ENCODE measurements around the gene PUM1. TPM values are rescaled to one million over a fixed set of nuclear protein-coding genes. Genes with fewer than 3 reads are reported as not detected.

Gene PUM1
- total and polyA plus RNA-seq, 2 of the 8 experiments (the other 6 are each of a cell fraction or from before 2014, with no cell fraction given) = 122 to 177 TPM

DNA sequence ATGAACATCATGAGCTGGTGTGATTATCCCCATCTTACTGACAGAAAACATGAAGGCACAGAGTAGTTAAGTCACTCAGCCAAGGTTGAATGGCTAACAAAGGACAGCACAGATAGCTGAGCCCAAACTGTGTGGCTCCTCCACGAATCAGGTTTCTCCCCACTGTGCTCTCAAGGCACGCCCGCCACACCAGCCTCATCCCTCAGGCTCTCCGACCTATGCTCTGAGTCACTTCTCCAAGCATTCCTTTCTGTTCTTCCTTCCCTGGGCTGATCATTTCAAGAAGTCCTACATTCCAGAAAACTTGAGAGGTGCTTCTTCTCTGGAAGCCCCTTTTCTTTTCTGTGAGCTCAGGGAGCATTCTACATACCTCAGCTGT, 131.7 kb downstream of the PUM1 start:
- H3K23ac ChIP-seq (ENCODE audit: insufficient read length) = no peak overlapping the region
- peaks cover 13 to 55% (median 34%) of the 10 kb centered on the region in 4 experiments; a peak in 7 of 8 replicates for H3K36me3 ChIP-seq (ENCODE audit: control insufficient read depth in 2 of 4, insufficient read depth in 4 of 4, low read length in 3 of 4)
- no peak overlapping the region for H3K9ac ChIP-seq (replicated peaks in 1 of 4; ENCODE audit: extremely low read depth in 1 of 4, low read depth in 3 of 4, low read length in 3 of 4)
- CTCF ChIA-PET (ENCODE audit: partially characterized antibody) = interaction anchor here (0.5 to 27.2 kb wide), 5 partner anchors 20 to 1826 kb away, joined by 3 to 1519 read pairs (median 4); no protein-coding TSS in a partner anchor
- no peaks in the 10 kb centered on the region for H3K27me3 ChIP-seq (replicated peaks in 1 of 4; ENCODE audit: control insufficient read depth in 3 of 4, extremely low read depth in 1 of 4, insufficient read depth in 3 of 4, low read length in 3 of 4)
- no peak overlapping the region for H2BK5ac ChIP-seq (ENCODE audit: low read depth, low read length)
- H3K9me3 ChIP-seq (ENCODE audit: insufficient read depth in 2 of 2, low read depth in 1 of 2, low read length in 1 of 2) = no peaks in the 10 kb centered on the region
- no peak overlapping the region for H2BK12ac ChIP-seq (ENCODE audit: low read depth, low read length)
- no peak overlapping the region for H4K5ac ChIP-seq (ENCODE audit: insufficient read length, low read depth, low read length)
- no peak overlapping the region for H2AK5ac ChIP-seq (ENCODE audit: low read depth, low read length)
- no peak overlapping the region for H2BK15ac ChIP-seq (ENCODE audit: low read length)
- no peak overlapping the region for H4K8ac ChIP-seq (ENCODE audit: extremely low read depth, insufficient read depth, low read length)
- H3K23me2 ChIP-seq (ENCODE audit: low read depth, low read length) = no peaks in the 10 kb centered on the region
- no peak overlapping the region for H2BK20ac ChIP-seq (ENCODE audit: low read length)
- H3K4me2 ChIP-seq (ENCODE audit: insufficient read depth in 1 of 2, low read depth in 2 of 2, low read length in 2 of 2) = no peak overlapping the region
- DNase-seq (ENCODE audit: low read depth in 1 of 2, low spot score in 2 of 2) (no peak), FAIRE-seq (no peak)
- H3K4me1 ChIP-seq (replicated peaks in 1 of 4; ENCODE audit: control insufficient read depth in 3 of 4, insufficient read depth in 4 of 4, low read length in 3 of 4) = no peaks in the 10 kb centered on the region
- H3K14ac ChIP-seq (ENCODE audit: insufficient read length) = no peak overlapping the region
- H2AFZ ChIP-seq (ENCODE audit: low read length) = no peak overlapping the region
- peaks cover 4 to 9% of the 10 kb centered on the region in 2 experiments for H4K20me1 ChIP-seq (replicated peaks in 1 of 2; ENCODE audit: control insufficient read depth in 1 of 2, insufficient read depth in 2 of 2, low read length in 2 of 2)
- no peak overlapping the region for H3K4me3 ChIP-seq (ENCODE audit: extremely low read depth in 1 of 4, insufficient read depth in 2 of 4, low read depth in 3 of 4, low read length in 4 of 4)
- TF ChIP-seq NRF1 (IDR thresholded peaks at IDR 0.05; ENCODE audit: low read depth, low read length) (no peak), POLR2A (IDR thresholded peaks at IDR 0.05; ENCODE audit: control extremely low read depth in 1 of 2, low read depth in 2 of 2, low read length in 2 of 2) (0 out of 3 replicates have a peak, but pooled peaks of 1 of the 2 experiments have one; percentile 39), POLR2AphosphoS5 (IDR thresholded peaks at IDR 0.05; ENCODE audit: low read depth, low read length) (peak; percentile 69; the same call in 1 of the 2 replicates)
- 87% methylated on average over 4 of the region's 4 CpGs; no CpG with 5 or more reads in 1 of the 2 experiments for WGBS, 2 experiments (ENCODE audit: extremely low coverage in 1 of 2, insufficient coverage in 1 of 2, insufficient read length in 1 of 2, insufficient replicate concordance in 2 of 2, low coverage in 1 of 2, low lambda C conversion rate in 2 of 2, missing lambda C conversion rate in 1 of 2)
- H3K56ac ChIP-seq (replicated peaks; ENCODE audit: insufficient read length, low read depth, low read length) = no peak overlapping the region
- H3K79me2 ChIP-seq (ENCODE audit: control insufficient read depth in 1 of 2, insufficient read depth in 2 of 2, low read length in 2 of 2) = no peaks in the 10 kb centered on the region
- POLR2A ChIA-PET (ENCODE audit: partially characterized antibody) = interaction anchor here (1.0 to 1.2 kb wide), 2 partner anchors 131 to 201 kb away, joined by 3 read pairs; no protein-coding TSS in a partner anchor
- no peak overlapping the region for H3K4ac ChIP-seq (replicated peaks; ENCODE audit: insufficient read length, low read depth, low read length)
- no peak overlapping the region for H4K91ac ChIP-seq (replicated peaks; ENCODE audit: insufficient read length, low read length)
- H3K18ac ChIP-seq (ENCODE audit: extremely low read depth, low read length) = no peak overlapping the region
- H3K79me1 ChIP-seq (ENCODE audit: low read depth, low read length) = no peaks in the 10 kb centered on the region
- no peak overlapping the region for H2BK120ac ChIP-seq (replicated peaks; ENCODE audit: low read depth, low read length)
- no peak overlapping the region for H3K27ac ChIP-seq (ENCODE audit: low read depth, low read length)

All from H1 (cell line).